Esophagus squamous epithelium (tissue), 5 donors: Measurements from ENCODE around the gene CTNNBIP1. TPM values are rescaled to one million over a fixed set of nuclear protein-coding genes. Genes with fewer than 3 reads are reported as not detected.

Source experiments
- DNase-seq: peaks from one replicate; lab custom pipeline; 2025; lab: John Stamatoyannopoulos, UW
- H3K27ac ChIP-seq, 4 donors: fragments of 200-600 bp; sonication (generic); one replicate each; pipeline ENCODE4 v1.5.1; 2016 to 2019; ENCODE audit warnings: mild to moderate bottlenecking in 1 of 4
- H3K27me3 ChIP-seq, 4 donors: fragments of 200-600 bp; sonication (generic); 1 replicate in 3 of 4; 2 replicates in 1 of 4; pipeline versions ENCODE4 v1.5.1 to v1.6.0; 2017 to 2021; ENCODE audit warnings: antibody characterized with exemption in 1 of 4
- H3K36me3 ChIP-seq, 3 donors: fragments of 200-600 bp; sonication (generic); one replicate each; pipeline ENCODE4 v1.5.1; 2016 to 2019
- H3K4me1 ChIP-seq, 3 donors: fragments of 200-600 bp; sonication (generic); one replicate each; pipeline ENCODE4 v1.5.1; 2017 to 2019
- H3K4me3 ChIP-seq, 4 donors: fragments of 200-600 bp; sonication (generic); 1 replicate in 3 of 4; 2 replicates in 1 of 4; pipeline ENCODE4 v1.5.1; 2016 to 2019; ENCODE audit warnings: mild to moderate bottlenecking in 2 of 4, moderate library complexity in 1 of 4
- H3K9me3 ChIP-seq, 3 donors: fragments of 200-600 bp; sonication (generic); one replicate each; pipeline ENCODE4 v1.5.1; 2016 to 2019
- CTCF ChIP-seq, 6 experiments: fragments of 450-650 bp in 4 of 6; fragments of 200-600 bp in 2 of 6; sonication (generic) in 2 of 6; IDR thresholded peaks; one replicate each; pipeline ENCODE4 v1.5.1; 2016 to 2019; ENCODE audit warnings: antibody characterized with exemption in 6 of 6, mild to moderate bottlenecking in 4 of 6, moderate library complexity in 4 of 6
- POLR2A ChIP-seq, 4 donors: fragments of 450-650 bp; IDR thresholded peaks; one replicate each; pipeline ENCODE4 v1.6.1; 2017; ENCODE audit warnings: antibody characterized with exemption in 4 of 4, mild to moderate bottlenecking in 4 of 4, moderate library complexity in 3 of 4
- WGBS, 2 donors: methylation state at CpG; one replicate each; pipeline ENCODE4 v1.1.5; 2018; 5-methylcytosine and 5-hydroxymethylcytosine counted together
- intact Hi-C: fragments of 100-400 bp; cut with DNase I; formaldehyde crosslinking; loops from one replicate; pipeline ENCODE4 v1.15.0; 2022
- total RNA-seq, 4 donors: library from RNA; depleted of rRNA; stranded (reverse); fragments of >200 nt; gene quantifications; one replicate each; pipeline ENCODE4 v1.1.0, GENCODE V29; 2016
- donor health status: DM: yes; HTN: yes; CAD: no.

The CTNNBIP1 gene
- total RNA-seq, 4 donors from 2014 or later, result 76.1 to 186 (median 118) TPM

GRCh38 chr1:9858293-9859035, 51.6 kb downstream of the CTNNBIP1 start:
- DNase-seq, result no peak
- no peak overlapping the region for H3K4me3 ChIP-seq
- peaks cover 0 to 3% (median 0%) of the 10 kb centered on the region in 3 donors for H3K4me1 ChIP-seq
- H3K27ac ChIP-seq, result no peak overlapping the region
- H3K36me3 ChIP-seq, result peaks cover 0 to 100% (median under 1%) of the 10 kb centered on the region in 3 donors
- intact Hi-C loops, result no loop called here
- TF ChIP-seq POLR2A (IDR thresholded peaks at IDR 0.05) (no peak), CTCF (IDR thresholded peaks at IDR 0.05) (no peak)
- peaks cover 0 to 4% (median 0%) of the 10 kb centered on the region in 3 donors for H3K9me3 ChIP-seq
- H3K27me3 ChIP-seq, result no peaks in the 10 kb centered on the region
- 91 to 97% methylated on average over 4 to 6 of the region's 6 CpGs for WGBS, 2 donors

- no peaks in the 10 kb centered on the region for H3K27me3 ChIP-seq
- peaks cover 0 to 4% (median 0%) of the 10 kb centered on the region in 3 donors for H3K9me3 ChIP-seq
- H3K4me1 ChIP-seq, result no peaks in the 10 kb centered on the region
- TF ChIP-seq CTCF (IDR thresholded peaks at IDR 0.05), result no peak
- no peak for TF ChIP-seq POLR2A (IDR thresholded peaks at IDR 0.05)
- WGBS, 2 donors, result 76 to 100% methylated on average over 1 of the region's 1 CpG
- intact Hi-C loops, result no loop called here
- H3K36me3 ChIP-seq, result peaks cover 0 to 100% (median 0%) of the 10 kb centered on the region in 3 donors
- H3K27ac ChIP-seq, result no peak overlapping the region
- DNase-seq, result no peak
- no peak overlapping the region for H3K4me3 ChIP-seq
Measured at GRCh38 chr1:9855186-9855585, 54.9 kb downstream of the CTNNBIP1 start.

GRCh38 chr1:9853249-9853595, 56.8 kb downstream of the CTNNBIP1 start:
- TF ChIP-seq CTCF (IDR thresholded peaks at IDR 0.05) (no peak), POLR2A (IDR thresholded peaks at IDR 0.05) (no peak)
- H3K27ac ChIP-seq, result no peak overlapping the region
- H3K36me3 ChIP-seq, result peaks cover 0 to 100% (median 10%) of the 10 kb centered on the region in 3 donors
- peaks cover 0 to 4% (median 0%) of the 10 kb centered on the region in 3 donors for H3K9me3 ChIP-seq
- DNase-seq, result no peak
- intact Hi-C loops, result no loop called here
- no peaks in the 10 kb centered on the region for H3K27me3 ChIP-seq
- no peak overlapping the region for H3K4me3 ChIP-seq
- H3K4me1 ChIP-seq, result no peaks in the 10 kb centered on the region
- WGBS, 2 donors, result 66 to 86% methylated on average over 3 to 4 of the region's 4 CpGs

- WGBS, 2 donors, result 68 to 87% methylated on average over 5 to 11 of the region's 12 CpGs
- no peak overlapping the region for H3K4me3 ChIP-seq
- H3K9me3 ChIP-seq, result peaks cover 0 to 4% (median 0%) of the 10 kb centered on the region in 3 donors
- intact Hi-C loops, result no loop called here
- H3K4me1 ChIP-seq, result no peaks in the 10 kb centered on the region
- H3K27me3 ChIP-seq, result no peaks in the 10 kb centered on the region
- no peak for TF ChIP-seq CTCF (IDR thresholded peaks at IDR 0.05)
- TF ChIP-seq POLR2A (IDR thresholded peaks at IDR 0.05), result no peak
- no peak overlapping the region for H3K27ac ChIP-seq
- H3K36me3 ChIP-seq, result peaks cover 0 to 100% (median 10%) of the 10 kb centered on the region in 3 donors
- no peak for DNase-seq
Measured at GRCh38 chr1:9852410-9853248, 57.4 kb downstream of the CTNNBIP1 start.

GRCh38 chr1:9852004-9852403, 58.1 kb downstream of the CTNNBIP1 start:
- Histone ChIP-seq H3K4me3 (no peak overlapping the region), H3K36me3 (peaks cover 0 to 94% (median 10%) of the 10 kb centered on the region in 3 donors), H3K27me3 (no peaks in the 10 kb centered on the region), H3K4me1 (peaks cover 0 to under 1% (median 0%) of the 10 kb centered on the region in 3 donors), H3K27ac (no peak overlapping the region), H3K9me3 (peaks cover 0 to 4% (median 0%) of the 10 kb centered on the region in 3 donors)
- intact Hi-C loops, result no loop called here
- 92 to 93% methylated on average over 3 to 7 of the region's 8 CpGs for WGBS, 2 donors
- no peak for DNase-seq
- TF ChIP-seq POLR2A (IDR thresholded peaks at IDR 0.05) (no peak), CTCF (IDR thresholded peaks at IDR 0.05) (no peak)
